ENCODE data around the gene TSC22D1.

- TF ChIP-seq POLR2A (IDR thresholded peaks at IDR 0.05) (no peak), CTCF (IDR thresholded peaks at IDR 0.05) (no peak)
Measured at GRCh38 chr13:44383945-44384344, 192.2 kb downstream of the TSC22D1 start.

Measured in lower leg skin (tissue), 3 donors.